GM23338 (cell line): ENCODE measurements around the gene GSS.

ENCODE experiments used
- CTCF ChIP-seq, 2 experiments: fragments of 200-600 bp in 1 of 2; sonication (generic) in 1 of 2; conservative IDR thresholded peaks; 2 replicates each; pipeline versions ENCODE4 v1.5.1 to v1.6.1; 2016 to 2017; ENCODE audit warnings: antibody characterized with exemption in 2 of 2, low read depth in 2 of 2, mild to moderate bottlenecking in 2 of 2, moderate library complexity in 1 of 2
- ETS1 ChIP-seq: IDR thresholded peaks from 2 replicates; pipeline ENCODE4 v1.6.1; 2016; ENCODE audit warnings: antibody characterized with exemption
- EZH2 ChIP-seq: fragments of 200-600 bp; sonication (generic); IDR thresholded peaks from one replicate; pipeline ENCODE4 v1.8.0; 2017; ENCODE audit warnings: antibody characterized with exemption, mild to moderate bottlenecking, low read depth; ENCODE audit not compliant: unreplicated experiment
- JUNB ChIP-seq: IDR thresholded peaks from one replicate; pipeline ENCODE4 v1.6.1; 2016; ENCODE audit warnings: antibody characterized with exemption; ENCODE audit not compliant: unreplicated experiment
- POLR2AphosphoS5 ChIP-seq: IDR thresholded peaks from 2 replicates; pipeline ENCODE4 v1.6.1; 2016; ENCODE audit warnings: antibody characterized with exemption, low read depth
- REST ChIP-seq: IDR thresholded peaks from one replicate; pipeline ENCODE4 v1.6.1; 2018; ENCODE audit warnings: antibody characterized with exemption; ENCODE audit not compliant: unreplicated experiment
- ZNF331 ChIP-seq: fragments of 250-450 bp; sonication (Bioruptor Pico); IDR thresholded peaks from 2 replicates; pipeline ENCODE4 v1.5.0; 2020; ENCODE audit warnings: low read depth, mild to moderate bottlenecking, moderate library complexity

GRCh38 chr20:34945315-34946077, 10.1 kb downstream of the GSS start:
- TF ChIP-seq EZH2 (no peak), ETS1 (no peak), CTCF (conservative IDR thresholded peaks at IDR 0.05; ENCODE audit: low read depth in 2 of 2) (no peak), POLR2AphosphoS5 (no peak), JUNB (no peak), ZNF331 (CRISPR knock-in tag) (no peak), REST (no peak)
